ENCODE measurements around the gene SREBF1.
A peak's percentile ranks its signal among the peaks of the same experiment; 100 is the strongest.

The SREBF1 gene

DNA sequence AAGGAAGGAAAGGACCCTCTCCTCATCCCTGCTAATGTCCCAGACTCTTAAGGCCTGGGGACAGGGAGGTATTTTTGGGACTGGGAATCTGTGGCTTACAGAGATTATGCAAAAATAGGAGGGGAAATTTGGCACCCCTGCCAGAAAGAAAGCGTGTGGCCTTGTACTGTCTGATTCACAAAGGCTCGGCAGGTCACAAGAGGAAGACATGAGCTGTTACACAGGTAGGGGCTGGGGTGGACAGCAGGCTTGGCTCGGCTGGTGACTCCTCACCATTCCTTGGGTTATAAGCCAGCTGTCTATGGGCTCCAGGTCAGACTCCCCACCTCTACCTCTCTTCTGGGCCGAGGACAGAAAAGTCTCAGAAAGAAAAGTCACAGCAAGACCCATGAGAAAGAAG, 20.7 kb upstream of the SREBF1 start:
- no peak for DNase-seq

DNA sequence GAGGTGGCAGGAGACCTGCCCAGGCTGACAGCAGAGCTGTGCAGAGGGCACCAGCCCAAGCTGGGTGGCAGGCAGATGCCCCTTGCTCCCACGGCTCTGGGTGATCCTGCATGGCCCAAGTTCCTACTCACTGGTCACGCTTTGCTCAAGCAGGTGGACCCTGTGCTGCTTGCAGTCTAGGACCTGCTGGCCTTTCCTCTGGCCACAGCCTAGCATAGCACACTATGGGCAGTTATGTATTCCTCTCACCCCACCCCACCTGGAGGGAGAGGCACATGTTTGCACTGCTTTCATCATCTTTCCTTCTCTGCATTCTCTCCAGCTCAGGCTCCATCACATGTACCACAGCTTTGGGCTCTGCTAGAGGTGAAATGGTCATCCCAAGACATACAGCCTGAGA, 19.6 kb upstream of the SREBF1 start:
- no peak for DNase-seq

- no peak for DNase-seq
Measured at GRCh38 chr17:17855976-17856375, 19.2 kb upstream of the SREBF1 start.

- DNase-seq, result no peak
Measured at GRCh38 chr17:17853811-17854447, 17.1 kb upstream of the SREBF1 start.

GRCh38 chr17:17852930-17853329, 16.1 kb upstream of the SREBF1 start:
- no peak for DNase-seq

GRCh38 chr17:17851103-17852002, 14.6 kb upstream of the SREBF1 start:
- no peak for DNase-seq

DNA sequence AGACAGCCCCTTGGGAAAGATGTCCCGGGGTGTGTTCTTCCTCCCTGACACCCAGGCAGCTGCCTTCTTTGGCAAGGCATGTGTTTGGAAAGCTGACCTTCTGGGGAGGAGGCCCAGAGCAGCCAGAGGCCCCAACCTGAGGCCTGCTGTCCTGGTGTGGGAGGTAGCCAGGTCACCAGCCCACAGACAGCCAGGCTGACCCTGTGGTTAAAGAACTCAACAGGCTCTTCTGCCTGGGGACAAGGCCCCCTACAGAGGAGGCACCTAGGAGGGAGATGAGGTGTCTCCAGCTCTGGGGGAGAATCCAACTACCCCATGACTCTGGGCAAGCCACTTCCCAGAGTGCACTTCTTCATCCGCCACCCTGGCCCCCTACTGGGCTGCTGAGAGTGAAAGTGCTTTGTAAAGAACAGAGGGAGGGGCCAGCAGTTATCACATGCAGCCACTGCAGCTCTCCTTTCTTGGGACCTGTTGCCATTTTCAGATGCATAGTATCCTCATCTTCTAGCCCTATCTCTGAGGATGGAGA, 13.1 kb upstream of the SREBF1 start:
- peak; percentile 57 for DNase-seq

DNA sequence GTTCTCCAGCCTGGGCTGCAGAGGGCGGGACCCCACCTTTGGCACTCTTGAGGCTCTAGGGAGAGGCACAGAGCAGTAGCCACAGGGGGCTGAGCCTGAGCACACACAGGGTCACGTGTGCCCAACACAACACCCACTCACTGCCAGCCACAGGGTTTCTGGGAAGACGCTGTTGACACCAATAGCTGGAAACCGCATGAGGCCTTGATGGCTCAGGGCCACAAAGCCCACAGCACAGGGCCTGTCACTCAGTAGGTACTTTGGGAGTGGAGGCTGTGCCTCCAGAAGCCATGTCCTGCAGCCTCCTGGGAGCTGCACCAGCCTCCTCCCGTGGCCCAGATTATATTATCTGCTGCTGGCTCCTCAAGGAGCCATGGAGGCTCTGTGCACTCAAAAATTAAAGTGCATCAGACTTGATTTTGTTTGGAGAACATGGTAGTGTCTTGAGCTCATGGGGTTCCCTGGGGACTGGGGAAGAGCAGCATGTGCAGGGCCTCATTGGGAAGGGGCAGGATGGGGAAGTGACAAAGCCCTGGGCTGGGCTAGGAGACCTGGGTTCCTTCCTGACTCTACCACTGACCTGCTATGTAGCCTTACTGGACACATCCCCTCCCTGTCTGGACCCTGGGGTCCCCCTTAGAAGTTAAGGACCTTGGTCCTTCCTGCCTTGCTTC, 12.5 kb upstream of the SREBF1 start:
- DNase-seq, result peak; percentile 75

DNA sequence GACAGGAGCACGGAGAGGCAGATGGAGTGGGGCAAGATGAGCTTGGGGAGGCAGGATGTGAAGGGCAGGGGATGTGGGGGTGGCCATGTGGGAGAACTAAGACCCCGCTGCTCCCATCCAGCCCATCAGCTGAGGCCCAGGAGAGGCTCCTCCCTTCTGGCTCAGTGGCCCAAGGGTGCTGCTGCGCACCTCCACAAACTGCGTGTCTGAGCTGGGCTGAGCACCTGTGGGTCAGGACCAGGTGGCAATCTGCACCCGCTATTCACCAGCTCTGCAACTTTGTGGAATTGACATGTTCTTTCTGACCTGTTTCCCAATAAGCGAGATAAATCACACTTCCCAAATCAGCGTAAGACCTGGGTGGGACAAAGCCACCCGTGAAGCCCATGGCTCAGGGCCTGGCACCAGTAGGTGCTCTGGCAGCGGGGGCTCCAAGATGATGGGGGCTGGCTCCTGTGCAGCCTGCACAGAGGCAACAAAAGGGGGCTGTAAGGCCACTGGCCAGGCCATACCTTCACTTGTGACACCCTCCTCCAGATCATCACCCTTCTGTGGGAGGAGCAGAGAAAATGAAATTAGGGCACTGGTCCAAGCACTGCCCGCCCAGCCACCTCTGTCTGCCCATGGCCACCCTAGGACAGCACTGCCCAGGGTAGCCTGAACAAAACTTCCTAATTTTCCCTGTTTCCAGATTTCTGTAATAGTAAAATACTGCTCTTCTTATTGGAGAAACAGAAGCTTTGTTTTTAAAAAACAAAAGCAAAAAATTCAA, 11.7 kb upstream of the SREBF1 start:
- DNase-seq, result no peak

DNA sequence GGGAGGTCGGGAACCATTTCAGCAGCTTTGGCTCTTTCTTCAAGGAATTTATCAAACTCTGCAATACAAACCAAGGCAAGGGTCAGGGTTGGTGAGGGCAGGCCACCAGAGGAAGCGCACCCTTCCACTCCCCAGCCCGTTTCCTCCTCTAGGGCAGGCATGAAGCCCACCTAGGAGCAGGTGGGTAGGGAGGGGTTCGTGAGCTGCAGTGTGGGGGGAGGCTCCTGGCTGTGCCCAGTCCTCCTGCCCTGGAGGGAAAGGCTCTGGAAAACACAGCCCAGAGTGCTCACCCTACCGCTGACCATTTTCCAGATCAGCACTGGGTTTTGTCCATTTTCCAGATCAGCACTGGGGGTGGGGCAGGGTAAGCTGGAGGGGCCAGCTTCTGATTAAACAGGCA, 10.9 kb upstream of the SREBF1 start:
- no peak for DNase-seq

DNA sequence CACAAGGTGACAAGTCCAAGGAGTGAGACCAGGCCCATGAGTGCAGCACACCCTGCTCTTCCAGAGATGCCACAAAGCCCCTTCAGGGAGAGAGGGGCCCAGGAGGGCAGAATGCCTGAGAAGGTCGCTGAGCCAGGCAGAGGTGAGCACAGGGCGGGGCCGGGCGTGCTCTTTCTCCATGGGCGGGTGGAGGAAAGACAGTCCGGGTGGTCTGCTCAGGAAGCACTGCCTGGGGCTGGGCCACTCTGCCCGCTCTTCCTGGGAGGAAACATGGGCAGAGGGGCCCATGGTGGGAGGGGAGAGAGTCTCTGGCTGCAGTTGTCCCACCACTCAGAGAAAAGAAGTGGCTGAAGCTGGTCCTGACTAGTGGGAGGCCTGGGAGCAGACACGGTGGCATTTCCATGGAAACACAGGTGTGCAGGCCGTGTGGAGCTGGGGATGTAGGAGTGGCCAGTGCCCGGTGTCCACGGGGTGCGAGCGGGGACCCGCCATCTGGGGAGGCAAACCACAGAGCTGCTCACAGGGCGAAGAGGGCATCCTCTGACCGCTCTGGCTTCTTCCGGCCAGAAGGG, 10.4 kb upstream of the SREBF1 start:
- no peak for DNase-seq

GRCh38 chr17:17846645-17847044, 9.9 kb upstream of the SREBF1 start:
- DNase-seq, result no peak

- DNase-seq, result no peak
Measured at GRCh38 chr17:17846003-17846402, 9.2 kb upstream of the SREBF1 start.

DNA sequence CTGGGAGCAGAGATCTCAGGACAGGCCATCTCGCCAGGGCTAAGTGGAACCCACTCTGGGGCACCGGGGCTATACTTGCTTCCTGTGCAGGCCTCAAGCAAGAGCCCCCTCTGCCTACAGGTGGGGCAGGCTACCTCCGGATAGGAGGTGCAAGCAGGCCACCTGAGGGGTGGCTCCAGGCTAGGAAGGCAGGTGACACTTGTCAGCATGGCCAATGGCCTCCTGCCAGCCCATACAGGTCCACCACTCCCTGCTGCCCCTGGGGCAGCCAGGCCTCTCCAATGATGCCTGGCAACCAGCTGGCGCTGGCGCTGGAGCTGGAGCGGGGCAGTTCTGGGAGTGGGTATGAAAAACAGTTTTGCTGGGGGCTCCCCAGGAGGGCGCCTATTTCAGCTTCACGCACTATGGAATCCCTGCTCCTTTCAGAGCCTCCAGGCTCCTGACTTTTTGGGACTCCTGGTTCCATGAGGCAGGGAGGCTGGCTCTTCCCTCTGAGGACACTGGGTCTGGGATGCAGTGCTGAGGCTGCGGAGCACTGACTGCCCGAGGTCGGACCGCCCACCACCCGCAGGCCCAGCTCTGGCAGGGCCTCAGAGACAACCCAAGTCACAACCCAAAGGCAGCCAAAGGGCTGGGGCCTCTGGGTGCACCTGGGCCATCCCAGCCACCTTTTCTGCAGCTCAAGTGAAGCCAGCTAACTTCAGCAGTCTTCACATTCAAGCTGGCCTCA, 8.4 kb upstream of the SREBF1 start:
- no peak for DNase-seq

- no peak for DNase-seq
Measured at GRCh38 chr17:17844500-17844899, 7.7 kb upstream of the SREBF1 start.

- DNase-seq, result no peak
Measured at GRCh38 chr17:17844079-17844478, 7.3 kb upstream of the SREBF1 start.

DNA sequence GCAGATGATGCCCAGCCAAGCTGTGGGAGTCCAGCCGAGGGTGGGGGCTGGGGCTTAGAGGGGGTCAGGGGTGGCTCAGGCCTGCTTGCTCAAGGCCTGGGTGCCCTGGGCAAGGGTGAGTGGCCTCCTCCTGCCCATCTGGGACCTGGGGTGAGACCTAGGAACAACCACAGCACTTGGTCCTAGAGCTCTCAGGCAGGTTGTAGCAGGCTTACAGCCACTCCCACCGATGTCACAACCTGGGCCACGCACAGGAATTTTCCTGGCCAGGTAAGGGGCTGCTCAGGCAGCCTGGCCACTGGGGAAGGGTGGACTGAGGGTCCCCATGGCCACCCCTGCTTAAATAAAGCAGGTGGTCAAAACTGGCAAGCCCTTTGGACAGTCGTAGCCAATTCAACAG, 6.3 kb upstream of the SREBF1 start:
- no peak for DNase-seq

DNA sequence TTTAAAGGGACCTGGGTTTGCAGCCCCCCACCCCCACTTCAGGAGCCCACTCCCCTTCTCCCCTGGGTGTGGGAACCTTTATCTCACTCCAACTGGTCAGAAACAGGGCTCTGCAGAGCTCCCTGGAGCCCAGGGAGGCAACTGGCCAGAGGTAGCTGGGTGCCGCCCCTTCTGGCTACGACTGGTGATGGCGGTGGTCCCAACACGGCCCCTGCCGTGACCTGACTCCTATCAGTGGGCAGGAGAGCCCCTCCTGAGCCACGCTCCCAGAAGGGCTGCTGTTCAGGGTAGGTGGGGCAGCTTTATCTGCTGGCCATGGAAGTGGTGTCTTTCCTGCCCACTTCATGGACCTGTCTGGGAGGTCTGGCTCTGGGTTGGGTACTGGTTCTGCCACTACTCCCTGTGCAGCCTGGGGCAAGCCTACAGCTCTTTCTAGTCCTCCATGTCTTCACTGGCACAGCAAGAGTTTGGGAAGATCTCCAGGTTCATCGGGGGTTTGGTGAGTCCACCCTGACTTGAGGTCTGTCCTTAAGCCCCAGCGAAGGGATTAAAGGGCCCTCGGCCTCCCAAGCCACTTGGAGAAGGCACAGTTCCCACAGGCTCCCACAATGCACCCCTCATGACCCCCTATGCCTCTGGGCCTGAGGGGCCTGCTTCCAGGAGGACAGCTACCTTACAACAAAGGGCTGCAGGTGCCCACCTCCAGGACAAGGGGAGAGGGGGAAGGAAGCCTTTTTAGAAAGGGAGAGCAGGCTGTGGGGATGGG, 5.5 kb upstream of the SREBF1 start:
- DNase-seq, result no peak

- no peak for DNase-seq
Measured at GRCh38 chr17:17841601-17842025, 4.8 kb upstream of the SREBF1 start.

- DNase-seq, result peak; percentile 40
Measured at GRCh38 chr17:17840751-17841591, 4.2 kb upstream of the SREBF1 start.

Data from activated T-cell treated with anti-CD3 and anti-CD28 coated beads, Interleukin-2, amount 50 U/mL, for 1 hour (primary cell).